IMR-90 (cell line): ENCODE data around the gene RARB.

Experiments used
- CEBPB ChIP-seq: IDR thresholded peaks from 2 replicates; pipeline ENCODE4 v1.6.1; 2012; ENCODE audit warnings: low read depth, low read length, improper control_type of control experiment
- CHD1 ChIP-seq: IDR thresholded peaks from 2 replicates; pipeline ENCODE4 v1.6.1; 2012; ENCODE audit warnings: low read depth, low read length, improper control_type of control experiment
- MAFK ChIP-seq: IDR thresholded peaks from 2 replicates; pipeline ENCODE4 v1.6.1; 2012; ENCODE audit warnings: low read depth, low read length, improper control_type of control experiment
- MXI1 ChIP-seq: IDR thresholded peaks from 2 replicates; pipeline ENCODE4 v1.6.1; 2012; ENCODE audit warnings: low read depth, mild to moderate bottlenecking, low read length, moderate library complexity, borderline replicate concordance
- POLR2A ChIP-seq: IDR thresholded peaks from 2 replicates; pipeline ENCODE4 v1.6.1; 2012; ENCODE audit warnings: mild to moderate bottlenecking, low read depth, low read length
- RFX5 ChIP-seq: IDR thresholded peaks from 2 replicates; pipeline ENCODE4 v1.8.0; 2012; ENCODE audit warnings: low read depth, mild to moderate bottlenecking, low read length, moderate library complexity
- TF ChIP-seq, protein P1 (sequence below): conservative IDR thresholded peaks from 2 replicates; pipeline ENCODE4 v1.5.1; 2012; ENCODE audit warnings: mild to moderate bottlenecking, low read depth, low read length, improper control_type of control experiment
- TF ChIP-seq, protein P2 (sequence below): fragments of 150-350 bp; IDR thresholded peaks from 2 replicates; pipeline ENCODE4 v1.6.1; 2017; ENCODE audit warnings: mild to moderate bottlenecking, antibody characterized with exemption, low read length, low read depth

DNA sequence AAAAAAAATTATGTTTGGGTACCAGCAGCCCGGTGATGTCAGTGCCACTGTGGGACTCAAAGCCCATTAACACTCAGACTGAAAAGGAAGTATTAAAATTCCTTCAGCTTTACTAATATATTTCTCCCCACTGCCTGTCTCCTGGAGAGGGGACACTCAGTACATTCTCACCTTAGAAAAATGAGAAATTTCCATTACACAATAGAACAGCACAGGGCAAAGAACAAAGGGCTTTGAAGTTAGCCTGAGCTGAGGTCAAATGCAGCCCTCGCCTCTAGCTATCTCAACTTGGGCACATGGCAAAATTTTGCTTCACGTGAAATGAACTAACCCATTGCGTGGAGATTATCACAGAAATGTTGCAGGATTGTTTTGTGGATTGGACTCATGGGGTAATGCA, 80.8 kb downstream of the RARB start:
- TF ChIP-seq MAFK (no peak), CHD1 (no peak), CEBPB (no peak), RFX5 (no peak), POLR2A (no peak), MXI1 (no peak)
- TF ChIP-seq, protein P1, sequence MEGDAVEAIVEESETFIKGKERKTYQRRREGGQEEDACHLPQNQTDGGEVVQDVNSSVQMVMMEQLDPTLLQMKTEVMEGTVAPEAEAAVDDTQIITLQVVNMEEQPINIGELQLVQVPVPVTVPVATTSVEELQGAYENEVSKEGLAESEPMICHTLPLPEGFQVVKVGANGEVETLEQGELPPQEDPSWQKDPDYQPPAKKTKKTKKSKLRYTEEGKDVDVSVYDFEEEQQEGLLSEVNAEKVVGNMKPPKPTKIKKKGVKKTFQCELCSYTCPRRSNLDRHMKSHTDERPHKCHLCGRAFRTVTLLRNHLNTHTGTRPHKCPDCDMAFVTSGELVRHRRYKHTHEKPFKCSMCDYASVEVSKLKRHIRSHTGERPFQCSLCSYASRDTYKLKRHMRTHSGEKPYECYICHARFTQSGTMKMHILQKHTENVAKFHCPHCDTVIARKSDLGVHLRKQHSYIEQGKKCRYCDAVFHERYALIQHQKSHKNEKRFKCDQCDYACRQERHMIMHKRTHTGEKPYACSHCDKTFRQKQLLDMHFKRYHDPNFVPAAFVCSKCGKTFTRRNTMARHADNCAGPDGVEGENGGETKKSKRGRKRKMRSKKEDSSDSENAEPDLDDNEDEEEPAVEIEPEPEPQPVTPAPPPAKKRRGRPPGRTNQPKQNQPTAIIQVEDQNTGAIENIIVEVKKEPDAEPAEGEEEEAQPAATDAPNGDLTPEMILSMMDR = no peak
- TF ChIP-seq, protein P2, sequence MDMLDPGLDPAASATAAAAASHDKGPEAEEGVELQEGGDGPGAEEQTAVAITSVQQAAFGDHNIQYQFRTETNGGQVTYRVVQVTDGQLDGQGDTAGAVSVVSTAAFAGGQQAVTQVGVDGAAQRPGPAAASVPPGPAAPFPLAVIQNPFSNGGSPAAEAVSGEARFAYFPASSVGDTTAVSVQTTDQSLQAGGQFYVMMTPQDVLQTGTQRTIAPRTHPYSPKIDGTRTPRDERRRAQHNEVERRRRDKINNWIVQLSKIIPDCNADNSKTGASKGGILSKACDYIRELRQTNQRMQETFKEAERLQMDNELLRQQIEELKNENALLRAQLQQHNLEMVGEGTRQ = no peak
